Measurements from ENCODE around the gene NACC1.

NACC1 gene

GRCh38 chr19:13100841-13101589 is 17.0 kb upstream of the NACC1 start:
- Histone ChIP-seq H3K27me3 (ENCODE audit: control insufficient read depth in 2 of 2, insufficient read depth in 2 of 2, low read length in 2 of 2) (no peaks in the 10 kb centered on the region), H3K4me1 (ENCODE audit: control insufficient read depth in 2 of 2, insufficient read depth in 2 of 2, low read length in 2 of 2) (peaks cover 18 to 27% of the 10 kb centered on the region in 2 donors), H3K4me3 (ENCODE audit: low read length in 2 of 2) (peak overlapping the region in 1 of 2 donors; percentile 69), H3K36me3 (ENCODE audit: control insufficient read depth in 2 of 2, insufficient read depth in 2 of 2, low read length in 2 of 2) (no peaks in the 10 kb centered on the region), H3K27ac (ENCODE audit: low read depth in 2 of 2, low read length in 2 of 2) (no peak overlapping the region), H3K9ac (ENCODE audit: low read depth in 1 of 2, low read length in 2 of 2) (no peak overlapping the region), H3K9me3 (ENCODE audit: control insufficient read depth in 2 of 2, low read length in 2 of 2) (no peaks in the 10 kb centered on the region)

GRCh38 chr19:13101590-13102415 is 16.3 kb upstream of the NACC1 start:
- peak overlapping the region; percentile 66 to 77 for H3K27ac ChIP-seq (ENCODE audit: low read depth in 2 of 2, low read length in 2 of 2)
- peak overlapping the region; percentile 50 to 69 for H3K4me3 ChIP-seq (ENCODE audit: low read length in 2 of 2)
- no peaks in the 10 kb centered on the region for H3K36me3 ChIP-seq (ENCODE audit: control insufficient read depth in 2 of 2, insufficient read depth in 2 of 2, low read length in 2 of 2)
- no peaks in the 10 kb centered on the region for H3K27me3 ChIP-seq (ENCODE audit: control insufficient read depth in 2 of 2, insufficient read depth in 2 of 2, low read length in 2 of 2)
- H3K9ac ChIP-seq (ENCODE audit: low read depth in 1 of 2, low read length in 2 of 2), result peak overlapping the region; percentile 10 to 65
- H3K9me3 ChIP-seq (ENCODE audit: control insufficient read depth in 2 of 2, low read length in 2 of 2), result no peaks in the 10 kb centered on the region
- H3K4me1 ChIP-seq (ENCODE audit: control insufficient read depth in 2 of 2, insufficient read depth in 2 of 2, low read length in 2 of 2), result peaks cover 18 to 27% of the 10 kb centered on the region in 2 donors

GRCh38 chr19:13102416-13102665 is 15.7 kb upstream of the NACC1 start:
- Histone ChIP-seq H3K4me1 (ENCODE audit: control insufficient read depth in 2 of 2, insufficient read depth in 2 of 2, low read length in 2 of 2) (peaks cover 18 to 27% of the 10 kb centered on the region in 2 donors), H3K36me3 (ENCODE audit: control insufficient read depth in 2 of 2, insufficient read depth in 2 of 2, low read length in 2 of 2) (peaks cover under 1% of the 10 kb centered on the region in 2 donors), H3K27me3 (ENCODE audit: control insufficient read depth in 2 of 2, insufficient read depth in 2 of 2, low read length in 2 of 2) (no peaks in the 10 kb centered on the region), H3K9ac (ENCODE audit: low read depth in 1 of 2, low read length in 2 of 2) (peak overlapping the region; percentile 10 to 65), H3K9me3 (ENCODE audit: control insufficient read depth in 2 of 2, low read length in 2 of 2) (no peaks in the 10 kb centered on the region), H3K27ac (ENCODE audit: low read depth in 2 of 2, low read length in 2 of 2) (peak overlapping the region; percentile 66 to 77), H3K4me3 (ENCODE audit: low read length in 2 of 2) (peak overlapping the region; percentile 50 to 69)

- H3K27me3 ChIP-seq (ENCODE audit: control insufficient read depth in 2 of 2, insufficient read depth in 2 of 2, low read length in 2 of 2), result no peaks in the 10 kb centered on the region
- H3K4me3 ChIP-seq (ENCODE audit: low read length in 2 of 2), result peak within 1 kb of the TSS; percentile 50 to 69
- peaks cover 18 to 27% of the 10 kb centered on the region in 2 donors for H3K4me1 ChIP-seq (ENCODE audit: control insufficient read depth in 2 of 2, insufficient read depth in 2 of 2, low read length in 2 of 2)
- peaks cover 4 to 5% of the 10 kb centered on the region in 2 donors for H3K36me3 ChIP-seq (ENCODE audit: control insufficient read depth in 2 of 2, insufficient read depth in 2 of 2, low read length in 2 of 2)
- H3K9ac ChIP-seq (ENCODE audit: low read depth in 1 of 2, low read length in 2 of 2), result peak within 1 kb of the TSS; percentile 10 to 65
- H3K27ac ChIP-seq (ENCODE audit: low read depth in 2 of 2, low read length in 2 of 2), result peak within 1 kb of the TSS; percentile 66 to 77
- H3K9me3 ChIP-seq (ENCODE audit: control insufficient read depth in 2 of 2, low read length in 2 of 2), result no peaks in the 10 kb centered on the region
These were observed 15.1 kb upstream of the NACC1 start, which contains the start of gene LYL1 for GRCh38 chr19:13102666-13103580. Gene LYL1 (minus strand): TSS chr19:13102858. CDS start chr19:13101171, 1,687 bp downstream.

- Histone ChIP-seq H3K4me3 (ENCODE audit: low read length in 2 of 2) (peak overlapping the region; percentile 45 to 73), H3K9ac (ENCODE audit: low read depth in 1 of 2, low read length in 2 of 2) (peak overlapping the region in 1 of 2 donors; percentile 14), H3K9me3 (ENCODE audit: control insufficient read depth in 2 of 2, low read length in 2 of 2) (no peaks in the 10 kb centered on the region), H3K27ac (ENCODE audit: low read depth in 2 of 2, low read length in 2 of 2) (peak overlapping the region; percentile 66 to 84), H3K27me3 (ENCODE audit: control insufficient read depth in 2 of 2, insufficient read depth in 2 of 2, low read length in 2 of 2) (no peaks in the 10 kb centered on the region), H3K4me1 (ENCODE audit: control insufficient read depth in 2 of 2, insufficient read depth in 2 of 2, low read length in 2 of 2) (peaks cover 18 to 25% of the 10 kb centered on the region in 2 donors), H3K36me3 (ENCODE audit: control insufficient read depth in 2 of 2, insufficient read depth in 2 of 2, low read length in 2 of 2) (peaks cover 4 to 5% of the 10 kb centered on the region in 2 donors)
These were observed 14.3 kb upstream of the NACC1 start for GRCh38 chr19:13103581-13104359.

- Histone ChIP-seq H3K9ac (ENCODE audit: low read depth in 1 of 2, low read length in 2 of 2) (peak overlapping the region; percentile 37 to 68), H3K9me3 (ENCODE audit: control insufficient read depth in 2 of 2, low read length in 2 of 2) (no peaks in the 10 kb centered on the region), H3K4me3 (ENCODE audit: low read length in 2 of 2) (peak overlapping the region; percentile 45 to 73), H3K27me3 (ENCODE audit: control insufficient read depth in 2 of 2, insufficient read depth in 2 of 2, low read length in 2 of 2) (no peaks in the 10 kb centered on the region), H3K4me1 (ENCODE audit: control insufficient read depth in 2 of 2, insufficient read depth in 2 of 2, low read length in 2 of 2) (peaks cover 14 to 18% of the 10 kb centered on the region in 2 donors), H3K27ac (ENCODE audit: low read depth in 2 of 2, low read length in 2 of 2) (peak overlapping the region; percentile 63 to 84), H3K36me3 (ENCODE audit: control insufficient read depth in 2 of 2, insufficient read depth in 2 of 2, low read length in 2 of 2) (peaks cover 4 to 6% of the 10 kb centered on the region in 2 donors)
These were observed 13.7 kb upstream of the NACC1 start for GRCh38 chr19:13104360-13104847.

GRCh38 chr19:13104848-13105711 is 13.0 kb upstream of the NACC1 start:
- H3K27ac ChIP-seq (ENCODE audit: low read depth in 2 of 2, low read length in 2 of 2), result peak overlapping the region; percentile 63 to 84
- H3K36me3 ChIP-seq (ENCODE audit: control insufficient read depth in 2 of 2, insufficient read depth in 2 of 2, low read length in 2 of 2), result peaks cover 9 to 12% of the 10 kb centered on the region in 2 donors
- peaks cover 9 to 11% of the 10 kb centered on the region in 2 donors for H3K4me1 ChIP-seq (ENCODE audit: control insufficient read depth in 2 of 2, insufficient read depth in 2 of 2, low read length in 2 of 2)
- peak overlapping the region; percentile 37 to 68 for H3K9ac ChIP-seq (ENCODE audit: low read depth in 1 of 2, low read length in 2 of 2)
- peak overlapping the region; percentile 45 to 73 for H3K4me3 ChIP-seq (ENCODE audit: low read length in 2 of 2)
- no peaks in the 10 kb centered on the region for H3K9me3 ChIP-seq (ENCODE audit: control insufficient read depth in 2 of 2, low read length in 2 of 2)
- no peaks in the 10 kb centered on the region for H3K27me3 ChIP-seq (ENCODE audit: control insufficient read depth in 2 of 2, insufficient read depth in 2 of 2, low read length in 2 of 2)

- H3K9me3 ChIP-seq (ENCODE audit: control insufficient read depth in 2 of 2, low read length in 2 of 2), result no peaks in the 10 kb centered on the region
- H3K36me3 ChIP-seq (ENCODE audit: control insufficient read depth in 2 of 2, insufficient read depth in 2 of 2, low read length in 2 of 2), result peaks cover 14 to 22% of the 10 kb centered on the region in 2 donors
These were observed 8.5 kb upstream of the NACC1 start for GRCh38 chr19:13109361-13110098.

More at GRCh38 chr19:13109361-13110098, 8.5 kb upstream of the NACC1 start:
- Histone ChIP-seq H3K4me1 (ENCODE audit: control insufficient read depth in 2 of 2, insufficient read depth in 2 of 2, low read length in 2 of 2) (no peaks in the 10 kb centered on the region), H3K27me3 (ENCODE audit: control insufficient read depth in 2 of 2, insufficient read depth in 2 of 2, low read length in 2 of 2) (no peaks in the 10 kb centered on the region), H3K9ac (ENCODE audit: low read depth in 1 of 2, low read length in 2 of 2) (no peak overlapping the region), H3K4me3 (ENCODE audit: low read length in 2 of 2) (no peak overlapping the region), H3K27ac (ENCODE audit: low read depth in 2 of 2, low read length in 2 of 2) (no peak overlapping the region)

Measured in mucosa of rectum (tissue), 2 donors.